Body of pancreas (tissue), 4 donors: ENCODE data around the gene WFS1. TPM values are rescaled to one million over a fixed set of nuclear protein-coding genes. Genes with fewer than 3 reads are reported as not detected.

Experiments used
- ATAC-seq: fragments of 150-250 bp; one replicate; pipeline ENCODE4 v1.9.1; 2016
- DNase-seq, 4 donors: peaks; one replicate each; pipeline ENCODE4 v3.0.0-alpha.2; 2019
- H3K27ac ChIP-seq, 4 donors: fragments of 200-600 bp; sonication (generic); 1 replicate in 3 of 4; 2 replicates in 1 of 4; pipeline versions ENCODE4 v1.5.1 to v1.6.1; 2016 to 2019; ENCODE audit warnings: mild to moderate bottlenecking in 1 of 4, mixed read lengths in 1 of 4, moderate library complexity in 1 of 4
- H3K27me3 ChIP-seq, 2 donors: fragments of 200-600 bp; sonication (generic); one replicate each; pipeline ENCODE4 v1.6.0; 2016; ENCODE audit warnings: mild to moderate bottlenecking in 1 of 2
- H3K36me3 ChIP-seq, 2 donors: fragments of 200-600 bp; sonication (generic); replicated peaks in 1 of 2; 2 replicates each; pipeline ENCODE4 v1.5.1; 2016; ENCODE audit warnings: low read depth in 2 of 2; ENCODE audit not compliant: insufficient read depth in 1 of 2
- H3K4me1 ChIP-seq: fragments of 200-600 bp; sonication (generic); one replicate; pipeline ENCODE4 v1.6.0; 2016
- H3K4me3 ChIP-seq, 2 donors: fragments of 200-600 bp; sonication (generic); 1 replicate in 1 of 2; 2 replicates in 1 of 2; pipeline ENCODE4 v1.5.1; 2016 to 2019
- H3K9me3 ChIP-seq, 3 donors: fragments of 200-600 bp; sonication (generic); 1 replicate in 2 of 3; 2 replicates in 1 of 3; pipeline ENCODE4 v1.5.1; 2016
- POLR2A ChIP-seq, 3 donors: fragments of 450-650 bp; IDR thresholded peaks; one replicate each; pipeline ENCODE4 v1.6.1; 2016; ENCODE audit warnings: antibody characterized with exemption in 3 of 3, mild to moderate bottlenecking in 2 of 3
- WGBS, 2 donors: methylation state at CpG; one replicate each; pipeline ENCODE4 v1.1.5; 2017; 5-methylcytosine and 5-hydroxymethylcytosine counted together
- intact Hi-C: fragments of 100-400 bp; cut with DNase I; formaldehyde crosslinking; loops from one replicate; pipeline ENCODE4 v1.15.1; 2023
- total RNA-seq, 2 donors: library from RNA; depleted of rRNA; stranded (reverse); fragments of >200 nt; gene quantifications; one replicate each; pipeline ENCODE4 v1.1.0, GENCODE V29; 2016
- TF ChIP-seq, protein P1 (sequence below), 7 experiments: fragments of 450-650 bp in 4 of 7; fragments of 200-600 bp in 3 of 7; sonication (generic) in 3 of 7; IDR thresholded peaks; one replicate each; pipeline ENCODE4 v1.5.1; 2016 to 2019; ENCODE audit warnings: antibody characterized with exemption in 7 of 7

The WFS1 gene
- total RNA-seq, 2 donors from 2014 or later = 18.4 to 31.6 TPM

DNA sequence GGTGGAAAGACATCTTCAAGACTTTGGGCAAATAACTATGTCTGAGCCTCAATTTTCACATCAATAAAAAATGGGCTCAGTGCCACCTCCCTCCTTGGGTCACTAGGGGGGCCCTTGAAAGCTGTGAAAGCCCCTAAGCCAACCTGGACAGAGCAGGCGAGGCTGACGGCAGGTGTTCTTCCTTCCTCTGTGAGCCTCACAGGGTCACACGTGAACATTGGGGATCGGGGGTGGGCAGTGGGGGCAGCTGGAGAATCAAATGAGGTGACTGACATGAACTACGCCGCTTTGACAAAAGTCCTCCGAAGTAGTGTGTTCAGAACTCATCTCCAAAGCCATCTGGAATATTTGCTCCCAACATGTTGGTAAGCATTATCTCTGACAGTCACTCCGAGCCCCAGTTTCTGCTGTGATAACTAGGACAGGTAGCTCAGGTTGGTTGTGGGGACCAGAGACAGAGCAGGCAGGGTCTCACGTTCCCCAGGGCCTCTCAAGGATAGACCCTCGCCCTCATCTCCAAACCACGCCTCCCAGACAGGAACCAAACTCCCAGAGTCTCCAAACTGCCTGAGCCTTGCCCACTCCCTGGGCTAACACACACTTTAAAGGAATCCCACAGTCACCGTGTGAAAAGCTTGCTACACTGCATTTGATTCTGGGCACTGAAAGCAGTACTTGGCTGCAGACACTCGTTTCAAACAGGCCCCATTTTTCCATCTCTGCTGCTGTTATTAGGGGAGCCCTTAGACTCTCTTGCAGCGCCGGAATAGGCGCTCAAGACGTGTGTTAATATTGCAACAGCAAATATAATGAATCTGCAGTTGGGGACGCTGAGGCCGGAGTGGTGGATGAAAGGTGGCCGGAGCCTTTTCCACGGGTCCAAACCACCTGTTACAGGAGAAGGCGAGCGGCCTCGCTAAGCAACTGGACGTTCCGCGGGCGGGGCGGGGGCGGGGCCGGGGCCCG, 717 bp upstream of the WFS1 start:
- no peaks in the 10 kb centered on the region for H3K36me3 ChIP-seq
- TF ChIP-seq POLR2A (IDR thresholded peaks at IDR 0.05) = no peak
- TF ChIP-seq, protein P1, sequence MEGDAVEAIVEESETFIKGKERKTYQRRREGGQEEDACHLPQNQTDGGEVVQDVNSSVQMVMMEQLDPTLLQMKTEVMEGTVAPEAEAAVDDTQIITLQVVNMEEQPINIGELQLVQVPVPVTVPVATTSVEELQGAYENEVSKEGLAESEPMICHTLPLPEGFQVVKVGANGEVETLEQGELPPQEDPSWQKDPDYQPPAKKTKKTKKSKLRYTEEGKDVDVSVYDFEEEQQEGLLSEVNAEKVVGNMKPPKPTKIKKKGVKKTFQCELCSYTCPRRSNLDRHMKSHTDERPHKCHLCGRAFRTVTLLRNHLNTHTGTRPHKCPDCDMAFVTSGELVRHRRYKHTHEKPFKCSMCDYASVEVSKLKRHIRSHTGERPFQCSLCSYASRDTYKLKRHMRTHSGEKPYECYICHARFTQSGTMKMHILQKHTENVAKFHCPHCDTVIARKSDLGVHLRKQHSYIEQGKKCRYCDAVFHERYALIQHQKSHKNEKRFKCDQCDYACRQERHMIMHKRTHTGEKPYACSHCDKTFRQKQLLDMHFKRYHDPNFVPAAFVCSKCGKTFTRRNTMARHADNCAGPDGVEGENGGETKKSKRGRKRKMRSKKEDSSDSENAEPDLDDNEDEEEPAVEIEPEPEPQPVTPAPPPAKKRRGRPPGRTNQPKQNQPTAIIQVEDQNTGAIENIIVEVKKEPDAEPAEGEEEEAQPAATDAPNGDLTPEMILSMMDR (IDR thresholded peaks at IDR 0.05) = no peak
- WGBS, 2 donors = 24 to 58% methylated on average over 11 to 31 of the region's 32 CpGs
- H3K4me3 ChIP-seq = no peak overlapping the region
- no peak for DNase-seq
- peak; percentile 1 for ATAC-seq
- intact Hi-C loops = no loop called here
- no peaks in the 10 kb centered on the region for H3K27me3 ChIP-seq
- peaks cover 43% of the 10 kb centered on the region for H3K4me1 ChIP-seq
- H3K9me3 ChIP-seq = no peaks in the 10 kb centered on the region
- peak overlapping the region in 3 of 4 donors; percentile 39 to 78 (median 59) for H3K27ac ChIP-seq

- peak overlapping the region in 3 of 4 donors; percentile 27 to 78 (median 30) for H3K27ac ChIP-seq
- H3K27me3 ChIP-seq = no peaks in the 10 kb centered on the region
- no peak for TF ChIP-seq POLR2A (IDR thresholded peaks at IDR 0.05)
- TF ChIP-seq, protein P1 (IDR thresholded peaks at IDR 0.05) = no peak
- intact Hi-C loops = no loop called here
- ATAC-seq = no peak
- WGBS, 2 donors = 17 to 27% methylated on average over 8 of the region's 8 CpGs
- H3K4me1 ChIP-seq = peaks cover 43% of the 10 kb centered on the region
- peak overlapping the region; percentile 41 to 83 for H3K4me3 ChIP-seq
- no peaks in the 10 kb centered on the region for H3K36me3 ChIP-seq
- peak in 3 of 4 donors; percentile 26 to 51 (median 43) for DNase-seq
- H3K9me3 ChIP-seq = no peaks in the 10 kb centered on the region
Measured at GRCh38 chr4:6270636-6271121, 1.0 kb downstream of the WFS1 start.

DNA sequence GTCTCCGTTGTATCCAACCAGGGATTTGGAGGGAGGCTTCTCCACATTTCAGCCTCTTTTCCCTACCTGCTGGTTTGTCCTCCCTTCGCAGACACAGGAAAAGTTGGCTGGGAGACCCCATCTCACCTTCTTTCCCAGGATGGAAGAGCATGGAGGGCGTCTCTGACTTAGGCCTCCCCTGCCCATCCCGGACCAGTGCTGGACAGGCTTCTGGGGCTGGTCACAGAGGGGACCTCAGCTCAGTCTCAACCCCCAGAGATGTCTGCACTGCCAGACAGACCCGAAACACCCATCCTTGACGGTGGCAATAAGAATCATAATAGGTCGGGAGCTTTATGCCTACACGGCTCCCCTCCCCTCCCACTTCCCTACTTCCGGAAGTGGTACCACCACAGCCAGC, 1.6 kb downstream of the WFS1 start:
- Histone ChIP-seq H3K27ac (peak overlapping the region in 2 of 4 donors; percentile 13 to 38), H3K9me3 (no peaks in the 10 kb centered on the region), H3K27me3 (no peaks in the 10 kb centered on the region), H3K4me3 (no peak overlapping the region), H3K4me1 (peaks cover 43% of the 10 kb centered on the region), H3K36me3 (no peaks in the 10 kb centered on the region)
- ATAC-seq (no peak), DNase-seq (no peak)
- WGBS, 2 donors = 67 to 70% methylated on average over 9 of the region's 9 CpGs
- TF ChIP-seq, protein P1 (IDR thresholded peaks at IDR 0.05) = no peak
- no peak for TF ChIP-seq POLR2A (IDR thresholded peaks at IDR 0.05)
- intact Hi-C loops = no loop called here

- H3K27ac ChIP-seq = peak overlapping the region in 3 of 4 donors; percentile 13 to 38 (median 35)
- no peaks in the 10 kb centered on the region for H3K36me3 ChIP-seq
- DNase-seq (peak; percentile 49 to 75 (median 56)), ATAC-seq (no peak)
- TF ChIP-seq POLR2A (IDR thresholded peaks at IDR 0.05) = peak in 1 of 3 donors; percentile 17
- TF ChIP-seq, protein P1 (IDR thresholded peaks at IDR 0.05) = no peak
- no peaks in the 10 kb centered on the region for H3K27me3 ChIP-seq
- intact Hi-C loops = no loop called here
- peaks cover 43% of the 10 kb centered on the region for H3K4me1 ChIP-seq
- no peak overlapping the region for H3K4me3 ChIP-seq
- 26 to 34% methylated on average over 14 to 15 of the region's 15 CpGs for WGBS, 2 donors
- no peaks in the 10 kb centered on the region for H3K9me3 ChIP-seq
Measured at GRCh38 chr4:6271701-6272465, 2.2 kb downstream of the WFS1 start.
